ENCODE results near the gene DCTPP1. TPM values are rescaled to one million over a fixed set of nuclear protein-coding genes. Genes with fewer than 3 reads are reported as not detected.

Gene DCTPP1
- total and polyA plus RNA-seq, 9 of the 15 experiments (the other 6 are each of a cell fraction or from before 2014, with no cell fraction given): 45.0 to 132 (median 80.6) TPM

- TF ChIP-seq PBX2 (CRISPR knock-in tag; IDR thresholded peaks at IDR 0.05; ENCODE audit: low read depth) (peak; percentile 95), PBX2 (tag; conservative IDR thresholded peaks at IDR 0.05; ENCODE audit: low read depth) (peak; percentile 100), POU5F1 (IDR thresholded peaks at IDR 0.05; ENCODE audit: borderline replicate concordance, low read depth, low read length, partially characterized antibody) (no peak), ZNF354B (CRISPR knock-in tag; IDR thresholded peaks at IDR 0.05) (no peak), RBM14 (IDR thresholded peaks at IDR 0.05; ENCODE audit: borderline replicate concordance, insufficient read depth, low read depth, low read length) (peak; percentile 96; the same call in 1 of the 2 replicates), ZBTB17 (CRISPR knock-in tag; IDR thresholded peaks at IDR 0.05) (0 out of 2 replicates have a peak, but pooled peaks have one; percentile 29), ZNF79 (CRISPR knock-in tag; IDR thresholded peaks at IDR 0.05; ENCODE audit: low read depth) (no peak; the same call in 1 of the 2 replicates), EHMT2 (IDR thresholded peaks at IDR 0.05) (0 out of 2 replicates have a peak, but pooled peaks have one; percentile 56), ZNF764 (CRISPR knock-in tag; IDR thresholded peaks at IDR 0.05; ENCODE audit: low read depth) (peak; percentile 66), STAT5A (IDR thresholded peaks at IDR 0.05; ENCODE audit: borderline replicate concordance, low read length) (no peak), GABPA (tag; conservative IDR thresholded peaks at IDR 0.05; ENCODE audit: low read depth) (peak; percentile 84), BRCA1 (IDR thresholded peaks at IDR 0.05) (no peak), BRCA1 (CRISPR knock-in tag; IDR thresholded peaks at IDR 0.05) (no peak), HIVEP1 (CRISPR knock-in tag; IDR thresholded peaks at IDR 0.05) (no peak), KDM4B (IDR thresholded peaks at IDR 0.05; ENCODE audit: borderline replicate concordance in 2 of 2, low read depth in 1 of 2) (no peak; a peak in 1 of 4 replicates), SMARCA5 (IDR thresholded peaks at IDR 0.05) (no peak), SIX5 (IDR thresholded peaks at IDR 0.05; ENCODE audit: borderline replicate concordance in 1 of 2, insufficient read depth in 1 of 2, low read depth in 1 of 2, low read length in 2 of 2) (no peak), ATF2 (CRISPR knock-in tag; IDR thresholded peaks at IDR 0.05) (no peak), ATF6 (CRISPR knock-in tag; IDR thresholded peaks at IDR 0.05) (no peak; the same call in 1 of the 2 replicates), COPS2 (conservative IDR thresholded peaks at IDR 0.05) (no peak), ETV5 (CRISPR knock-in tag; IDR thresholded peaks at IDR 0.05; ENCODE audit: low read depth) (peak; percentile 33; the same call in 1 of the 2 replicates), MYBL2 (IDR thresholded peaks at IDR 0.05; ENCODE audit: low read depth) (peak; percentile 65; the same call in 1 of the 2 replicates), MYBL2 (CRISPR knock-in tag; IDR thresholded peaks at IDR 0.05; ENCODE audit: borderline replicate concordance) (no peak)
Observed at GRCh38 chr16:30445408-30446202, 15.8 kb upstream of the DCTPP1 start, which contains the start of gene SEPHS2 (continued).

Data from K562 (cell line).